NOMO-1 (cell line): Measurements from ENCODE around the gene YEATS2.
A peak's percentile ranks its signal among the peaks of the same experiment; 100 is the strongest.

Source experiments
- DNase-seq, 2 experiments: peaks; one replicate each; lab custom pipeline; 2025; ENCODE audit not compliant: unreplicated experiment in 2 of 2; lab: John Stamatoyannopoulos, UW

YEATS2 gene

GRCh38 chr3:183810643-183811594 lies 113.3 kb downstream of the YEATS2 start:
- no peak for DNase-seq

- no peak for DNase-seq
These were observed 114.0 kb downstream of the YEATS2 start for GRCh38 chr3:183811638-183812037.

- DNase-seq, result no peak
These were observed 115.3 kb downstream of the YEATS2 start for GRCh38 chr3:183812761-183813445.

- no peak for DNase-seq
These were observed 116.6 kb downstream of the YEATS2 start for GRCh38 chr3:183814240-183814639.

- DNase-seq, result no peak
These were observed 118.0 kb downstream of the YEATS2 start for GRCh38 chr3:183815563-183815940.

- no peak for DNase-seq
These were observed 118.4 kb downstream of the YEATS2 start for GRCh38 chr3:183815951-183816475.

- DNase-seq, result no peak
These were observed 119.3 kb downstream of the YEATS2 start for GRCh38 chr3:183816681-183817510.

GRCh38 chr3:183817639-183818038 lies 120.0 kb downstream of the YEATS2 start:
- no peak for DNase-seq

- DNase-seq, result no peak
These were observed 120.5 kb downstream of the YEATS2 start for GRCh38 chr3:183818041-183818620.

GRCh38 chr3:183818706-183819624 lies 121.4 kb downstream of the YEATS2 start:
- no peak for DNase-seq

- DNase-seq, result no peak
These were observed 122.2 kb downstream of the YEATS2 start for GRCh38 chr3:183819831-183820230.

- DNase-seq, result no peak
These were observed 125.0 kb downstream of the YEATS2 start for GRCh38 chr3:183822631-183823030.

- no peak for DNase-seq
These were observed 126.4 kb downstream of the YEATS2 start for GRCh38 chr3:183823963-183824362.

- peak in 1 of 2 experiments; percentile 17 for DNase-seq
These were observed 127.3 kb downstream of the YEATS2 start for GRCh38 chr3:183824761-183825455.

GRCh38 chr3:183825456-183826161 lies 128.0 kb downstream of the YEATS2 start, which contains the start of gene MAP6D1:
MAP6D1 (minus strand) TSS chr3:183825577; CDS start chr3:183825547, 30 bp downstream.
- DNase-seq, result peak; percentile 76 to 78

- DNase-seq, result no peak
These were observed 129.1 kb downstream of the YEATS2 start for GRCh38 chr3:183826448-183827250.
